ENCODE results near the gene EIF3K.
A peak's percentile ranks its signal among the peaks of the same experiment; 100 is the strongest.

The EIF3K gene

GRCh38 chr19:38618590-38619360, at the start of gene EIF3K:
TSS of gene EIF3K (plus strand) at chr19:38619188. CDS start at chr19:38619269, 81 bp downstream.
- H3K27me3 ChIP-seq (replicated peaks; ENCODE audit: insufficient read depth, low read length) = no peaks in the 10 kb centered on the region
- peak within 1 kb of the TSS; percentile 82 for H3K9ac ChIP-seq (ENCODE audit: low read length)
- peaks cover 13% of the 10 kb centered on the region for H3F3A ChIP-seq (ENCODE audit: insufficient read depth, low read length)
- peak within 1 kb of the TSS; percentile 98 for H3K4me2 ChIP-seq (ENCODE audit: low read depth, low read length)
- no peaks in the 10 kb centered on the region for H3K9me3 ChIP-seq (replicated peaks; ENCODE audit: insufficient read depth, low read length)
- peak within 1 kb of the TSS; percentile 94 for H3K4me3 ChIP-seq (ENCODE audit: low read length)
- H3K36me3 ChIP-seq (replicated peaks; ENCODE audit: insufficient read depth, low read length) = peaks cover 11% of the 10 kb centered on the region
- H3K9me2 ChIP-seq (replicated peaks; ENCODE audit: insufficient read depth, low read length) = no peaks in the 10 kb centered on the region
- H4K20me1 ChIP-seq (ENCODE audit: insufficient read depth, low read length) = no peaks in the 10 kb centered on the region; the same call in 1 of the 2 replicates
- H2AFZ ChIP-seq (ENCODE audit: low read length) = peak within 1 kb of the TSS; percentile 83
- H3K79me2 ChIP-seq (ENCODE audit: low read length) = peaks cover 64% of the 10 kb centered on the region
- H3K27ac ChIP-seq (ENCODE audit: low read length) = peak within 1 kb of the TSS; percentile 79
- DNase-seq = peak; percentile 99
- peaks cover 16% of the 10 kb centered on the region for H3K4me1 ChIP-seq (ENCODE audit: low read length)
- TF ChIP-seq CTCF (IDR thresholded peaks at IDR 0.05; ENCODE audit: low read length) = no peak
- TF ChIP-seq EZH2 (optimal IDR thresholded peaks at IDR 0.05; ENCODE audit: low read depth, low read length) = no peak
- no peak for TF ChIP-seq EZH2phosphoT487 (IDR thresholded peaks at IDR 0.05; ENCODE audit: low read length)

GRCh38 chr19:38569368-38569983, 49.5 kb upstream of the EIF3K start:
- Histone ChIP-seq H4K20me1 (ENCODE audit: insufficient read depth, low read length) (no peaks in the 10 kb centered on the region), H3K4me3 (ENCODE audit: low read length) (no peak overlapping the region), H3K9ac (ENCODE audit: low read length) (no peak overlapping the region), H3K9me2 (replicated peaks; ENCODE audit: insufficient read depth, low read length) (no peaks in the 10 kb centered on the region), H3K4me2 (ENCODE audit: low read depth, low read length) (no peak overlapping the region), H3F3A (ENCODE audit: insufficient read depth, low read length) (no peaks in the 10 kb centered on the region), H3K79me2 (ENCODE audit: low read length) (no peaks in the 10 kb centered on the region), H3K27ac (ENCODE audit: low read length) (no peak overlapping the region), H3K27me3 (replicated peaks; ENCODE audit: insufficient read depth, low read length) (peaks cover 28% of the 10 kb centered on the region), H3K36me3 (replicated peaks; ENCODE audit: insufficient read depth, low read length) (no peaks in the 10 kb centered on the region), H3K4me1 (ENCODE audit: low read length) (no peaks in the 10 kb centered on the region), H2AFZ (ENCODE audit: low read length) (no peak overlapping the region), H3K9me3 (replicated peaks; ENCODE audit: insufficient read depth, low read length) (no peaks in the 10 kb centered on the region)
- TF ChIP-seq EZH2 (optimal IDR thresholded peaks at IDR 0.05; ENCODE audit: low read depth, low read length) (no peak), EZH2phosphoT487 (IDR thresholded peaks at IDR 0.05; ENCODE audit: low read length) (no peak), CTCF (IDR thresholded peaks at IDR 0.05; ENCODE audit: low read length) (no peak)
- DNase-seq = no peak

- H3K4me3 ChIP-seq (ENCODE audit: low read length) = no peak overlapping the region
- H2AFZ ChIP-seq (ENCODE audit: low read length) = no peak overlapping the region
- H3K9me3 ChIP-seq (replicated peaks; ENCODE audit: insufficient read depth, low read length) = no peaks in the 10 kb centered on the region
- no peak overlapping the region for H3K4me2 ChIP-seq (ENCODE audit: low read depth, low read length)
- no peaks in the 10 kb centered on the region for H4K20me1 ChIP-seq (ENCODE audit: insufficient read depth, low read length)
- no peaks in the 10 kb centered on the region for H3K36me3 ChIP-seq (replicated peaks; ENCODE audit: insufficient read depth, low read length)
- no peaks in the 10 kb centered on the region for H3K4me1 ChIP-seq (ENCODE audit: low read length)
- H3F3A ChIP-seq (ENCODE audit: insufficient read depth, low read length) = no peaks in the 10 kb centered on the region
- H3K9me2 ChIP-seq (replicated peaks; ENCODE audit: insufficient read depth, low read length) = no peaks in the 10 kb centered on the region
- TF ChIP-seq CTCF (IDR thresholded peaks at IDR 0.05; ENCODE audit: low read length) (no peak), EZH2phosphoT487 (IDR thresholded peaks at IDR 0.05; ENCODE audit: low read length) (no peak)
- peaks cover 21% of the 10 kb centered on the region for H3K27me3 ChIP-seq (replicated peaks; ENCODE audit: insufficient read depth, low read length)
- DNase-seq = no peak
- H3K9ac ChIP-seq (ENCODE audit: low read length) = no peak overlapping the region
- H3K79me2 ChIP-seq (ENCODE audit: low read length) = no peaks in the 10 kb centered on the region
- H3K27ac ChIP-seq (ENCODE audit: low read length) = no peak overlapping the region
Observed at GRCh38 chr19:38571682-38572081, 47.3 kb upstream of the EIF3K start.
